ENCODE results near the gene SEMA4B. TPM values are rescaled to one million over a fixed set of nuclear protein-coding genes. Genes with fewer than 3 reads are reported as not detected.

The SEMA4B gene
- total RNA-seq, 2 donors from 2014 or later: 102 to 141 TPM

DNA sequence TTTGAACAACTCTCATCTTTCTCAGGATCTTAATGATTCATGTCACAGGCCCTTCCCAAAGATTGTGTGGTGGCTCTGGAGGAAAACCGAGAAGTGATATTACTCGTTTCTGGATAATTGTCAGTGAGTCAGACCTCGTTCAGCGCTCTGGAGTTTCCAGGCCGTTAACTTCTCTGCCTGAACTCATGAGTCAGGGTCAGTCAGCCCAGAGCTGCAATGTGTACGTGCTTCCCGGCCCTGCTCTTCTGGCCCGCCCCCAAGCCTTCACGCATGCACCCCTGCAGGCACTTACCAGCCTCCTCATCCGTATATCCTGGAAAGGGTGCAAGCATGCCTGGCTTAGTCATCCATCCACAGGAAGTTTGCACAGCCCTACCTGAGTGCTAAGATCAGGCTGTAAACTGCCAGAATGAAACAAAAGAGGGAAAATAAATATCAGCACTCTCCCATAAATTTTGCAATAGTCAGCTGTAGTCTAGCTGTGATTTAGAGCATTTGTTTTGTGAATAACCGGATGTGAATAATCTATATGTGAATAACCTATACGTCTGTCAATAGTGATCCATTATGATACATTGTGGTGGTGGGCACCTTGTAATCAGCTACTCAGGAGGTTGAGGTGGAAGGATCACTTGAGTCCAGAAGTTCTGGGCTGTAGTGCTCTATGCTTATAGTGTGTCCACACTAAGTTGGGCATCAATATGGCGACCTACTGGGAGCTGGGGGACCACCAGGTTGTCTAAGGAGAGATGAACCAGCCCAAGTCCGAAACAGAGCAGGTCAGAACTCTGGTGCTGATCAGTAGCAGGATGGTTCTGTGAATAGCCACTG, 35.3 kb upstream of the SEMA4B start:
- Histone ChIP-seq H3K9me3 (no peaks in the 10 kb centered on the region), H3K36me3 (no peaks in the 10 kb centered on the region), H3K27ac (peak overlapping the region; percentile 91), H3K27me3 (no peaks in the 10 kb centered on the region), H3K9ac (ENCODE audit: low read depth in 2 of 2, low read length in 2 of 2) (peak overlapping the region in 1 of 2 donors; percentile 83), H3K4me3 (no peak overlapping the region), H3K4me1 (peaks cover 7% of the 10 kb centered on the region)
- TF ChIP-seq CTCF (IDR thresholded peaks at IDR 0.05): no peak
- intact Hi-C loops (cut with DNase I): no loop called here
- DNase-seq: peak; percentile 96

- H3K27me3 ChIP-seq: no peaks in the 10 kb centered on the region
- H3K27ac ChIP-seq: no peak overlapping the region
- intact Hi-C loops (cut with DNase I): no loop called here
- no peak overlapping the region for H3K4me3 ChIP-seq
- no peak for DNase-seq
- H3K36me3 ChIP-seq: no peaks in the 10 kb centered on the region
- H3K9ac ChIP-seq (ENCODE audit: low read depth in 2 of 2, low read length in 2 of 2): no peak overlapping the region
- no peak for TF ChIP-seq CTCF (IDR thresholded peaks at IDR 0.05)
- H3K4me1 ChIP-seq: peaks cover 7% of the 10 kb centered on the region
- no peaks in the 10 kb centered on the region for H3K9me3 ChIP-seq
Observed at GRCh38 chr15:90167121-90167520, 34.0 kb upstream of the SEMA4B start.

DNA sequence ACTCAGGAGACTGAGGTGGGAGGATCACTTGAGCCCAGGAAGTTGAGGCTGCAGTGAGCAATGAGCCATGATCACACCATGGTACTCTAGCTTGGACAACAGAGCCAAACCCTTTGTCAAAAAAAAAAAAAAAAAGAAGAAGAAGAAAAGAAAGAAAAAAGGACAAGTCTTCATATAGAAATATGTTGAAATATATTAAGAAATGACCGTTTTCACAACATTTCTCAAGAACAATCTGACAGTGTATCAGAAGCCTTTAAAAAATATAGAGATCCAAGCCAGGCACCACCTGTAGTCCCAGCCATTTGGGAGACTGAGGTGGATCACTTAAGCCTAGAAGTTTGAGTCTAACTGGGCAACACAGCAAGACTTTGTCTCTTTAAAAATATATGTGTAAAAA, 29.5 kb upstream of the SEMA4B start:
- Histone ChIP-seq H3K27me3 (no peaks in the 10 kb centered on the region), H3K36me3 (no peaks in the 10 kb centered on the region), H3K4me3 (no peak overlapping the region), H3K9me3 (no peaks in the 10 kb centered on the region), H3K27ac (no peak overlapping the region), H3K9ac (ENCODE audit: low read depth in 2 of 2, low read length in 2 of 2) (no peak overlapping the region), H3K4me1 (peaks cover 5% of the 10 kb centered on the region)
- intact Hi-C loops (cut with DNase I): no loop called here
- TF ChIP-seq CTCF (IDR thresholded peaks at IDR 0.05): no peak
- no peak for DNase-seq

DNA sequence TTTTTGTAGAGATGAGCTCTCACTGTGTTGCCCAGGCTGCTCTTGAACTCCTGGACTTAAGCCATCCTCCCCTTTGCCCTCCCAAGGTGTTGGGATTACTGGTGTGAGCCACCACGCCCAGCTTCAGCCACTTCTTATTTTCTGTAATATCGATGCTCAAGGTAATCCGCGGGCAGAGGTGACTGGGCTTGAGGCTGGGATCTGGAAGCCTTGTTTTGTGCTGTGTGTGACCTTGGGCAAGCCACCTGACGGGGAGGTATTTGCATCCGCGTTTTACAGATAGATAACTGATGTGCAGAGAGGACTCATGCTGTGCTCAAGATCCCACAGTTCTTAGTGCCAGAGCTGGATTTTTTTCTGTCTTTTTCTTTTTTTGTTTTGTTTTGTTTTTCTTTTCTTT, 27.8 kb upstream of the SEMA4B start:
- Histone ChIP-seq H3K27me3 (no peaks in the 10 kb centered on the region), H3K27ac (no peak overlapping the region), H3K9me3 (no peaks in the 10 kb centered on the region), H3K9ac (ENCODE audit: low read depth in 2 of 2, low read length in 2 of 2) (no peak overlapping the region), H3K4me1 (no peaks in the 10 kb centered on the region), H3K36me3 (no peaks in the 10 kb centered on the region), H3K4me3 (no peak overlapping the region)
- no peak for TF ChIP-seq CTCF (IDR thresholded peaks at IDR 0.05)
- peak; percentile 19 for DNase-seq
- intact Hi-C loops (cut with DNase I): no loop called here

DNA sequence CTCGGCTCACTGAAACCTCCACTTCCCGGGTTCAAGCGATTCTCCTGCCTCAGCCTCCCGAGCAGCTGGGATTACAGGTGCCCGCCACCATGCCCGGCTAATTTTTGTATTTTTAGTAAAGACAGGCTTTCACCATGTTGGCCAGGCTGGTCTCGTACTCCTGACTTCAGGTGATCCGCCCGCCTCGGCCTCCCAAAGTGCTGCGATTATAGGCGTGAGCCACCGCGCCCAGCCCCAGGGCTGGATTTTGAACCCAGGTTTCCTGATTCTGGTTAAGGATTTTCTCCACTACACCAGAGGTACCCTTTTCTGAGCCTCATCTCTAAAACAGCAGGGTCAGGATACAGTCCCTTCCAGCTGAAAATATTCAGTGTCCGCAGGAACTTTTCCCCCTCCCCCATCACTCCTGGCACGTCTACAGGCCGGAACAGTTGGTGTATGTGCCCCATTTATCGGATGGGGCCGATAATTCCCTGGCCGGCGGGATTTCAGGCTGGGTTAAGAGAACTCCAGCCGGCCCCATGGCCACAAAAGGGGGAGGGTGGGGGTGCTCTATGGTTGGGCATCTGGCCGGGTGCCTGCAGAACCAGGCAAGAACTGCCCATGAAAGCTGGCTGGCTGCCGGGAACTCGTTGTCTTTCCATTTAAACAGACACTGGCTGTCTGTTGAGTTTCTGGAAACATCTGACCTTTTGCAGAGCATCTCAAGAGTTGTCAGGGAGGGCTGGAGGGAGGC, 26.8 kb upstream of the SEMA4B start:
- H3K9me3 ChIP-seq: no peaks in the 10 kb centered on the region
- H3K4me3 ChIP-seq: no peak overlapping the region
- H3K27me3 ChIP-seq: no peaks in the 10 kb centered on the region
- no peaks in the 10 kb centered on the region for H3K36me3 ChIP-seq
- H3K27ac ChIP-seq: peak overlapping the region; percentile 67
- H3K4me1 ChIP-seq: no peaks in the 10 kb centered on the region
- no peak overlapping the region for H3K9ac ChIP-seq (ENCODE audit: low read depth in 2 of 2, low read length in 2 of 2)
- DNase-seq: peak; percentile 61
- no peak for TF ChIP-seq CTCF (IDR thresholded peaks at IDR 0.05)
- intact Hi-C loops (cut with DNase I): no loop called here

Measured in colonic mucosa (tissue), 4 donors.